Amniotic epithelial cell (primary cell): Measurements from ENCODE around the gene ALPP.
"Not testable (repeated sequence)": the region's sequence is repeated elsewhere in the genome, so short reads cannot be mapped to it uniquely, and the experiment has no call there.

Experiments
- DNase-seq: peaks from one replicate; pipeline ENCODE4 v3.0.0-alpha.2; 2010; ENCODE audit warnings: low read depth

The ALPP gene

GRCh38 chr2:232422051-232422450 is 43.5 kb downstream of the ALPP start:
- no peak for DNase-seq

DNA sequence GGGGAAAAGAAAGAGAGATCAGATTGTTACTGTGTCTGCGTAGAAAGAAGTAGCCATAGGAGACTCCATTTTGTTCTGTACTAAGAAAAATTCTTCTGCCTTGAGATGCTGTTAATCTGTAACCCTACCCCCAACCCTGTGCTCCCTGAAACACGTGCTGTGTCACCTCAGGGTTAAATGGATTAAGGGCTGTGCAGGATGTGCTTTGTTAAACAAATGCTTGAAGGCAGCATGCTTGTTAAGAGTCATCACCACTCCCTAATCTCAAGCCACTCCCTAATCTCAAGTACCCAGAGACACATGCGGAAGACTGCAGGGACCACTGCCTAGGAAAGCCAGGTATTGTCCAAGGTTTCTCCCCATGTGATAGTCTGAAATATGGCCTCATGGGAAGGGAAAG is 44.4 kb downstream of the ALPP start:
- not testable (repeated sequence) for DNase-seq

DNA sequence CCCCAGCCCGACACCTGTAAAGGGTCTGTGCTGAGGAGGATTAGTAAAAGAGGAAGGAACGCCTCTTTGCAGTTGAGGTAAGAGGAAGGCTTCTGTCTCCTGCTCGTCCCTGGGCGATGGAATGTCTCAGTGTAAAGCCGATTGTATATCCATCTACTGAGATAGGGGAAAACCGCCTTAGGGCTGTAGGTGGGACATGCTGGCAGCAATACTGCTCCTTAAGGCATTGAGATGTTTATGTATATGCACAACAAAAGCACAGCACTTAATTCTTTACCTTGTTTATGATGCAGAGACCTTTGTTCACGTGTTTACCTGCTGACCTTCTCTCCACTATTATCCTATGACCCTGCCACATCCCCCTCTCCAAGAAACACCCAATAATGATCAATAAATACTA is 44.9 kb downstream of the ALPP start:
- DNase-seq, result not testable (repeated sequence)

DNA sequence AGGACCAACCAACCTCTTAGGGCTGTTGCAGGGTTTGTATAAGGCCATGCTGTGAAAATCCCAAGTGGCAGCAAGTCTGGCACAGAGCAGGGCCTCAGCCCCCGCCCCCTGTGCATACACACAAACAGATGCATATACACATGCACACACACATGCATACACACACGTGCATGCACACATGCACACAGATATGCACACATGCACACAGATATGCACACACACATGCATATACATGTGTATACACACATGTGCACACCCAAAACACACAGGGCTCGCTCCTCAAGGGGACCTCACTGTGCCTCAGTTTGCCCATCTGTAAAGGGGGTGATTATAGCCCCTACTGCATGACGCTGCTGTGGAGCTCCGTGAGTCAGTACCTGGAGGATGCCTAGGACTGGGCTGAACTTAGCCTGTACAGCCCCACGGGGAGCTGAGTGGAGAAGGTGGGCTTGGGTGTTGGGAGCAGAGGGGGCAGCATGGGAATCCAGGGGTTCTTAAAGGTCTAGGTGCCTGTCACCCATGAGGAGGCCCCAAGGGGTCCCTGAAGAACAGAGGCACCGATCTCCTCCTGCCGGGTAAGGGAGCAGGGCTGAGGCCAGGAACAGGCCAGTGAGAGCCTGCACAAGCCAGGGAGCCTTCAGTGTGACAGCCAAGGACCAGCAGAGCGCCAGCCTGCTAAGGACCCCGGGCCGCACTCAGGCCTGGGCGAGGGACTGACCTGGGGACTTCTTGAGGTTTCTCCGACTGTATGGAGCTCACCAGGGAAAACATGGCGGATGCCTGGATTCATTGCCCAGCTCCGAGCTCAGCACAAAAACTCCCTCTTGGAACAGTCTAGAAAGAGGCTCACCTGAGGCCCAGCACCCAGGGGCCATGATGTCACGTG is 53.4 kb downstream of the ALPP start:
- no peak for DNase-seq
